WTC11 (cell line): ENCODE data around the gene FGFR2. TPM values are rescaled to one million over a fixed set of nuclear protein-coding genes. Genes with fewer than 3 reads are reported as not detected.
A peak's percentile ranks its signal among the peaks of the same experiment; 100 is the strongest.

Experiments
- ATAC-seq: fragments of 200-7000 bp; cut with Tn5 transposase; 2 replicates; pipeline ENCODE4 v1.10.0; 2021; ENCODE audit warnings: mild to moderate bottlenecking, moderate library complexity
- CTCF ChIA-PET: fragments of 300-600 bp; sonication (Branson Sonifier 250); formaldehyde crosslinking; loops from one replicate; lab custom pipeline; 2021; ENCODE audit warnings: antibody characterized with exemption; lab: Charles Lee
- POLR2A ChIA-PET: fragments of 350-600 bp; sonication (Branson Sonifier 250); formaldehyde crosslinking; loops from one replicate; lab custom pipeline; 2021; ENCODE audit warnings: antibody characterized with exemption; lab: Charles Lee
- DNase-seq: peaks from one replicate; pipeline ENCODE4 v3.0.0; 2021; ENCODE audit warnings: low spot score
- H3K27ac Mint-ChIP-seq: 2 replicates; pipeline ENCODE4 v1.8.0; 2021; ENCODE audit warnings: mixed read lengths
- H3K27me3 Mint-ChIP-seq: 2 replicates; pipeline ENCODE4 v1.8.0; 2021; ENCODE audit warnings: low read depth, mild to moderate bottlenecking, moderate library complexity, mixed read lengths
- H3K36me3 Mint-ChIP-seq: 2 replicates; pipeline ENCODE4 v1.8.0; 2021; ENCODE audit warnings: mixed read lengths
- H3K4me1 Mint-ChIP-seq: 2 replicates; pipeline ENCODE4 v1.8.0; 2022; ENCODE audit warnings: mixed read lengths
- H3K4me3 Mint-ChIP-seq: 2 replicates; pipeline ENCODE4 v1.8.0; 2021; ENCODE audit warnings: mild to moderate bottlenecking, moderate library complexity, mixed read lengths
- H3K9me3 Mint-ChIP-seq: 2 replicates; pipeline ENCODE4 v1.8.0; 2021; ENCODE audit warnings: mixed read lengths
- ELF4 ChIP-seq: sonication (generic); formaldehyde crosslinking; IDR thresholded peaks from 2 replicates; pipeline ENCODE4 v1.8.1; 2022; ENCODE audit warnings: low read depth, mild to moderate bottlenecking, moderate library complexity, missing genetic modification reagents
- FOXJ3 ChIP-seq: sonication (generic); formaldehyde crosslinking; IDR thresholded peaks from 2 replicates; pipeline ENCODE4 v1.9.0; 2021; ENCODE audit warnings: missing genetic modification reagents, mild to moderate bottlenecking, borderline replicate concordance
- GTF2I ChIP-seq: fragments of 250-450 bp; sonication (Bioruptor Pico); conservative IDR thresholded peaks from 2 replicates; pipeline ENCODE4 v1.4.0; 2021; ENCODE audit warnings: mild to moderate bottlenecking
- MAX ChIP-seq: sonication (generic); formaldehyde crosslinking; IDR thresholded peaks from 2 replicates; pipeline ENCODE4 v1.8.0; 2022; ENCODE audit warnings: mild to moderate bottlenecking, missing genetic modification reagents
- NFE2L1 ChIP-seq: sonication (generic); formaldehyde crosslinking; IDR thresholded peaks from 2 replicates; pipeline ENCODE4 v1.8.1; 2023; ENCODE audit warnings: missing genetic modification reagents
- RELA ChIP-seq: sonication (generic); formaldehyde crosslinking; IDR thresholded peaks from 2 replicates; pipeline ENCODE4 v1.8.1; 2022; ENCODE audit warnings: missing genetic modification reagents, mild to moderate bottlenecking, borderline replicate concordance
- RORB ChIP-seq: fragments of 250-450 bp; sonication (Bioruptor Pico); IDR thresholded peaks from 2 replicates; pipeline ENCODE4 v1.9.0; 2021; ENCODE audit warnings: mild to moderate bottlenecking
- SOX15 ChIP-seq: fragments of 250-450 bp; sonication (Bioruptor Pico); IDR thresholded peaks from 2 replicates; pipeline ENCODE4 v1.9.0; 2021; ENCODE audit warnings: mild to moderate bottlenecking
- TEAD4 ChIP-seq: sonication (generic); formaldehyde crosslinking; IDR thresholded peaks from 2 replicates; pipeline ENCODE4 v1.8.0; 2022; ENCODE audit warnings: mild to moderate bottlenecking, missing genetic modification reagents
- ZNF121 ChIP-seq: sonication (generic); formaldehyde crosslinking; IDR thresholded peaks from 2 replicates; pipeline ENCODE4 v1.8.0; 2023; ENCODE audit warnings: missing genetic modification reagents
- total RNA-seq: library from RNA; stranded (reverse); gene quantifications from 3 replicates; pipeline ENCODE4 v1.2.3, GENCODE V29; 2021
- TF ChIP-seq, protein P1 (sequence below): sonication (generic); formaldehyde crosslinking; IDR thresholded peaks from 2 replicates; pipeline ENCODE4 v1.8.0; 2022; ENCODE audit warnings: mild to moderate bottlenecking, missing genetic modification reagents
- TF ChIP-seq, protein P2 (sequence below): sonication (generic); formaldehyde crosslinking; IDR thresholded peaks from 2 replicates; pipeline ENCODE4 v1.8.0; 2022; ENCODE audit warnings: mild to moderate bottlenecking, missing genetic modification reagents
- TF ChIP-seq, protein P3 (sequence below): sonication (generic); formaldehyde crosslinking; IDR thresholded peaks from 2 replicates; pipeline ENCODE4 v1.8.1; 2022; ENCODE audit warnings: missing genetic modification reagents, borderline replicate concordance

FGFR2 gene
- total RNA-seq, 1 experiment from 2014 or later, result 95.0 TPM

- TF ChIP-seq ZNF121 (CRISPR knock-in tag), result no peak
- no peak for TF ChIP-seq RELA (CRISPR knock-in tag)
- TF ChIP-seq, all 79 proteins: peak for 0
- Mint-ChIP-seq H3K4me1 (peaks cover 32% of the 10 kb centered on the region), H3K4me3 (no peak overlapping the region), H3K36me3 (no peaks in the 10 kb centered on the region), H3K9me3 (peaks cover 4% of the 10 kb centered on the region; the same call in 1 of the 2 replicates), H3K27ac (no peak overlapping the region), H3K27me3 (peaks cover 2% of the 10 kb centered on the region; the same call in 1 of the 2 replicates)
- DNase-seq (no peak), ATAC-seq (no peak)
- CTCF ChIA-PET, result no interaction called here
- POLR2A ChIA-PET, result no interaction called here
Measured at GRCh38 chr10:121460733-121461132, 137.5 kb downstream of the FGFR2 start.

DNA sequence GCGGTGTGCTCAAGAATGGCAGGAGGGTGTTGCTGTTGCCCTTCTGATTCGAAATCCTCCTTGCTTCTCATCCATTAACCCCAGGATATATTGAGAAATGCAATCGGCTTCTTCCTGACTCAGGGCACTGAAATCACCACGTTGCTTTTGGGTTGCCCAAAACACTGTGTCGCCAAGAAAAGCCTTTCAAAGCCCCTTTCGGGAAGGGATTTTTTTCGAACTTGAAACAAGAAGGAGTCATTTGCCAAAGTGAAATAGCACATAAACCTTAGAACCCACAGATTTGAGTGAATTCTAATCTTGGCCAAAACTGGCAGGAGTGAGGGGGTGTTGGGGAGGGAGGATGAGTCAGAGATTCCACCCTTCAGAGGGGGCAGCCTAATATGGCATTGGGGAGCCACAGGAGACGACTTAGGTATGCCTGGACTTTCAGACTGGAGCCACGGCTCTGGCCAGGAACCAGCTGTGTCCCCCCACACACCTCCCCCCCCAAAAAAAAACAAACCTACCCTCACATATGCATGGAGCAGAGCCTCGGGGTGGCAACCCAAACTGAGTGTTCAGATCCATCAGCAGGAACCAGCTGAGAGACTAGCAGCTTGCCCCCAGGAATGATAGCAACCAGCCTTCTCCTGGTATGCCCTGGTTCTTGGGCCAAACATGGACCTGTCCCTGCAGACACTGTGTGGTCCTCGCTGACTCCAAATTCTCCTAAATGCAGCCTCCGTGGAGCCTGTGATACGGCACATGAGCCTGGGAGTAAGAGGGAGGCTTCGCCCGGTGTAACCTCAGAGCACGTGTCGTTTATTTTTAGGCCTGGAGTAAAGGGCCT, 138.4 kb downstream of the FGFR2 start:
- Mint-ChIP-seq H3K27ac (peak overlapping the region; percentile 86), H3K36me3 (no peaks in the 10 kb centered on the region), H3K4me1 (peaks cover 32% of the 10 kb centered on the region), H3K27me3 (peaks cover 2% of the 10 kb centered on the region; the same call in 1 of the 2 replicates), H3K4me3 (no peak overlapping the region), H3K9me3 (peaks cover 4% of the 10 kb centered on the region; the same call in 1 of the 2 replicates)
- POLR2A ChIA-PET, result no interaction called here
- DNase-seq (peak; percentile 23), ATAC-seq (peak; percentile 68)
- CTCF ChIA-PET, result interaction anchor here (1.1 kb wide), 1 partner anchor 21 kb away, joined by 3 read pairs; no protein-coding TSS in a partner anchor
- TF ChIP-seq RORB (CRISPR knock-in tag) (no peak), TEAD4 (CRISPR knock-in tag) (no peak), SOX15 (CRISPR knock-in tag) (no peak), FOXJ3 (CRISPR knock-in tag) (no peak), MAX (CRISPR knock-in tag) (no peak), NFE2L1 (CRISPR knock-in tag) (no peak), ELF4 (CRISPR knock-in tag) (no peak)
- TF ChIP-seq, protein P1, sequence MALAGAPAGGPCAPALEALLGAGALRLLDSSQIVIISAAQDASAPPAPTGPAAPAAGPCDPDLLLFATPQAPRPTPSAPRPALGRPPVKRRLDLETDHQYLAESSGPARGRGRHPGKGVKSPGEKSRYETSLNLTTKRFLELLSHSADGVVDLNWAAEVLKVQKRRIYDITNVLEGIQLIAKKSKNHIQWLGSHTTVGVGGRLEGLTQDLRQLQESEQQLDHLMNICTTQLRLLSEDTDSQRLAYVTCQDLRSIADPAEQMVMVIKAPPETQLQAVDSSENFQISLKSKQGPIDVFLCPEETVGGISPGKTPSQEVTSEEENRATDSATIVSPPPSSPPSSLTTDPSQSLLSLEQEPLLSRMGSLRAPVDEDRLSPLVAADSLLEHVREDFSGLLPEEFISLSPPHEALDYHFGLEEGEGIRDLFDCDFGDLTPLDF, result no peak
- TF ChIP-seq, protein P2, sequence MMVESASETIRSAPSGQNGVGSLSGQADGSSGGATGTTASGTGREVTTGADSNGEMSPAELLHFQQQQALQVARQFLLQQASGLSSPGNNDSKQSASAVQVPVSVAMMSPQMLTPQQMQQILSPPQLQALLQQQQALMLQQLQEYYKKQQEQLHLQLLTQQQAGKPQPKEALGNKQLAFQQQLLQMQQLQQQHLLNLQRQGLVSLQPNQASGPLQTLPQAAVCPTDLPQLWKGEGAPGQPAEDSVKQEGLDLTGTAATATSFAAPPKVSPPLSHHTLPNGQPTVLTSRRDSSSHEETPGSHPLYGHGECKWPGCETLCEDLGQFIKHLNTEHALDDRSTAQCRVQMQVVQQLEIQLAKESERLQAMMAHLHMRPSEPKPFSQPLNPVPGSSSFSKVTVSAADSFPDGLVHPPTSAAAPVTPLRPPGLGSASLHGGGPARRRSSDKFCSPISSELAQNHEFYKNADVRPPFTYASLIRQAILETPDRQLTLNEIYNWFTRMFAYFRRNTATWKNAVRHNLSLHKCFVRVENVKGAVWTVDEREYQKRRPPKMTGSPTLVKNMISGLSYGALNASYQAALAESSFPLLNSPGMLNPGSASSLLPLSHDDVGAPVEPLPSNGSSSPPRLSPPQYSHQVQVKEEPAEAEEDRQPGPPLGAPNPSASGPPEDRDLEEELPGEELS (CRISPR knock-in tag), result no peak

DNA sequence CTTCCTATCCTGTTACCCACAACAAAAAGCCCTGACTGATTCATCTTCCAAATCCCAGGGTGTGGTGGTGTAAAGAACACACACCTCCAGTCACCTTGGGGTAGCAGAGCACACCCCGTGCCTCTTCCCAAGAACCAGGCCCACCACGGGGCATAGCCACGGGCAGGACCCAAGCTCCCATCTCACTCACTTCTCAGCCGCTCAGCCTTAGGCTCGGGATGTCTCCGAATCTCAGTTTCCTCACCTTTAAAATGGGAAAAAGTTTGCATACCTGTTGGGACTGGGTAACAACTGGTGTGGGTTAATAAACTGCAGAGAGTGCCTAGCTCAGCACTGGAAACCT, 139.0 kb downstream of the FGFR2 start:
- Mint-ChIP-seq H3K27me3 (peaks cover 2% of the 10 kb centered on the region; the same call in 1 of the 2 replicates), H3K27ac (peak overlapping the region; percentile 86), H3K4me3 (no peak overlapping the region), H3K9me3 (peaks cover 4% of the 10 kb centered on the region; the same call in 1 of the 2 replicates), H3K36me3 (no peaks in the 10 kb centered on the region), H3K4me1 (peaks cover 31% of the 10 kb centered on the region)
- ATAC-seq (no peak), DNase-seq (no peak)
- TF ChIP-seq, protein P3, sequence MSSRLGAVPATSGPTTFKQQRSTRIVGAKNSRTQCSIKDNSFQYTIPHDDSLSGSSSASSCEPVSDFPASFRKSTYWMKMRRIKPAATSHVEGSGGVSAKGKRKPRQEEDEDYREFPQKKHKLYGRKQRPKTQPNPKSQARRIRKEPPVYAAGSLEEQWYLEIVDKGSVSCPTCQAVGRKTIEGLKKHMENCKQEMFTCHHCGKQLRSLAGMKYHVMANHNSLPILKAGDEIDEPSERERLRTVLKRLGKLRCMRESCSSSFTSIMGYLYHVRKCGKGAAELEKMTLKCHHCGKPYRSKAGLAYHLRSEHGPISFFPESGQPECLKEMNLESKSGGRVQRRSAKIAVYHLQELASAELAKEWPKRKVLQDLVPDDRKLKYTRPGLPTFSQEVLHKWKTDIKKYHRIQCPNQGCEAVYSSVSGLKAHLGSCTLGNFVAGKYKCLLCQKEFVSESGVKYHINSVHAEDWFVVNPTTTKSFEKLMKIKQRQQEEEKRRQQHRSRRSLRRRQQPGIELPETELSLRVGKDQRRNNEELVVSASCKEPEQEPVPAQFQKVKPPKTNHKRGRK (CRISPR knock-in tag), result no peak
- peak; percentile 78; the same call in 1 of the 2 replicates for TF ChIP-seq GTF2I (CRISPR knock-in tag)
- ChIA-PET CTCF (interaction anchor here (0.9 to 1.4 kb wide), 3 partner anchors 20 to 271 kb away, joined by 3 read pairs; no protein-coding TSS in a partner anchor), POLR2A (interaction anchor here (0.6 to 0.7 kb wide), 2 partner anchors 15 to 257 kb away, joined by 3 to 4 read pairs; no protein-coding TSS in a partner anchor)
